RCC 7860 (cell line): ENCODE results near the gene GJB3.
"Not testable (repeated sequence)": the region's sequence is repeated elsewhere in the genome, so short reads cannot be mapped to it uniquely, and the experiment has no call there.

Source experiments
- DNase-seq: peaks from one replicate; pipeline ENCODE4 v3.0.0-alpha.2; 2015; ENCODE audit warnings: low spot score
- FAIRE-seq: peaks from 2 replicates; lab custom pipeline; 2012; peaks lifted over from hg19 to GRCh38; lab: Jason Lieb, UNC

GJB3 gene

GRCh38 chr1:34816778-34817177 is 35.8 kb downstream of the GJB3 start:
- DNase-seq: no peak
- no peak for FAIRE-seq

GRCh38 chr1:34818862-34819261 is 37.8 kb downstream of the GJB3 start:
- DNase-seq: not testable (repeated sequence)

GRCh38 chr1:34822202-34822601 is 41.2 kb downstream of the GJB3 start:
- FAIRE-seq (no peak), DNase-seq (no peak)

More at GRCh38 chr1:34818862-34819261, 37.8 kb downstream of the GJB3 start:
- FAIRE-seq: not testable (repeated sequence)

GRCh38 chr1:34824817-34825454 is 43.9 kb downstream of the GJB3 start:
- DNase-seq (no peak), FAIRE-seq (no peak)

- DNase-seq (no peak), FAIRE-seq (no peak)
Measured at GRCh38 chr1:34825455-34826091, 44.6 kb downstream of the GJB3 start.

DNA sequence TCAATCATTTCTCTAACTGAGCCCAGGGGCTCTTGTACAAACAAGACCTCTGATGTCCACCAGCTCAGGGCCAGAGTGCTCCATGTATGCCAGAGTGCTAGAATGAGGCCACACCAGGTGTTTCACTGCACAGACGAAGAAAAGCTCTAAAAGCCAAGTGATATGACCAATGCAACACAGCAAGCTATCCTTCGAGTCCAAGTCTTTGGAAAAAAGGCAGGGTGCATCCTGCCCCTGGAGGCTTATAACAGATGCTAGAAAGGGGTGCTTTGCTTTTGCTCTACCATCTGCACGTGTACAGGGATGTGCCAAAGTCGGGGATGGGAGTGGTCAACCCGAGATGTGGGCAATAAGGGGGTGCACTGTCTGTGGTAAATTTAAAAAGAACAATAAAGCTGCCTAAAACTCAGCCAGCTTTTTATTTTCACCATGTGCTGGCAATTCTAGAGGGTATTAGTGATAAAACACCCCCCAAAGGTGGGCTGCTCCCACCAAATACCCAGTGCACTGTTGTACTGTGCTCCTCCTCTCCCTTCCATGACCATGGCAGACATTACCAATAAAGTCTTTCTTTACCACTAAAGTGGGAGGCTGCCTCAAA is 46.4 kb downstream of the GJB3 start:
- no peak for FAIRE-seq
- DNase-seq: no peak

DNA sequence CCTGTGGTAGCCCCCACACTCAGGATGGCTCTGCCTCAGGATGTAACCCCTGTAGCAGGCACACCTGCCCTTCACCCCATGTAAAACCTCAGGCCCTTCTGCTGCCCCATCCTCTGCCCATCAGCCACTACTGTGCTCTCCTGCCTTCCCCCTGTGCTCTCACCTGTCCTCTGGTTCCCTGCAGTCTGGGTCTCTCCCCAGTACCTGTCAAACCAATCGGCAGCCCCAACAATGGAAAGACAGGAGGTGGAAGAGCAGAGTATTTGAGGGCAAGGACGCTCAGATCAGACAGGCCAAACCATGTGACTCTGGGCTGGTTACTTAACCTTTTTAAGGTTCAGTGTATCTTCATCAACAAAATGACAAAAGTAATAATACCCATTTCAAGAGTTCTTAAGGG is 47.6 kb downstream of the GJB3 start:
- DNase-seq (no peak), FAIRE-seq (no peak)

- FAIRE-seq: no peak
- DNase-seq: no peak
Measured at GRCh38 chr1:34829250-34829649, 48.2 kb downstream of the GJB3 start.

GRCh38 chr1:34831721-34832246 is 50.8 kb downstream of the GJB3 start:
- no peak for DNase-seq

GRCh38 chr1:34833711-34834110 is 52.7 kb downstream of the GJB3 start:
- FAIRE-seq (no peak), DNase-seq (no peak)

More at GRCh38 chr1:34831721-34832246, 50.8 kb downstream of the GJB3 start:
- no peak for FAIRE-seq
